ENCODE results near the gene EIPR1.

Gene EIPR1

DNA sequence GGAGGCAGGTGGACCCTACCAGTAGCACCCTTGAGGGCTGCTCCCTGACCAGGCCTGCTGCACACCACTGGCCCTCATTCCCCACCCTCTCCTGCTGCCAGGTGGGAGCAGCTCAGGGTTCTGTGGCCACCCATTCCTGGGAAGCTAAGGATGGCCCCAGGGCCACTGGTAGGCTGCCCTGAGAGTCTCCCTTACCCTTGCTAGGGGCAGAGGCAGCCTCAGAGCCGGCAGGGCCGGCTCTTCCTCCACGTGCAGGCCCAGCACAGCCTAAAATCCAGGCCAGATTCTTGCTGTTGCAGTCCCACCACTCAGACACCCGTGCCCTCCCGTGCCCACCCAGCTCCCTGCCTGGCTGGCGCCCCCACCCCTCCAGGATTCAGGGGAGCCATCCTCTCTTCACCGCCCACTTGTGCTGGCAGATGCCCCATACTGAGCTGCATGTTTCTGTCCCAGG is 199.0 kb downstream of the EIPR1 start:
- no peak for DNase-seq (ENCODE audit: extremely low spot score)
- ChIA-PET CTCF (interaction anchor here (1.3 to 3.4 kb wide), 3 partner anchors 9 to 128 kb away, joined by 4 to 12 read pairs (median 4); no protein-coding TSS in a partner anchor), POLR2A (no interaction called here)
- TF ChIP-seq, protein P1, sequence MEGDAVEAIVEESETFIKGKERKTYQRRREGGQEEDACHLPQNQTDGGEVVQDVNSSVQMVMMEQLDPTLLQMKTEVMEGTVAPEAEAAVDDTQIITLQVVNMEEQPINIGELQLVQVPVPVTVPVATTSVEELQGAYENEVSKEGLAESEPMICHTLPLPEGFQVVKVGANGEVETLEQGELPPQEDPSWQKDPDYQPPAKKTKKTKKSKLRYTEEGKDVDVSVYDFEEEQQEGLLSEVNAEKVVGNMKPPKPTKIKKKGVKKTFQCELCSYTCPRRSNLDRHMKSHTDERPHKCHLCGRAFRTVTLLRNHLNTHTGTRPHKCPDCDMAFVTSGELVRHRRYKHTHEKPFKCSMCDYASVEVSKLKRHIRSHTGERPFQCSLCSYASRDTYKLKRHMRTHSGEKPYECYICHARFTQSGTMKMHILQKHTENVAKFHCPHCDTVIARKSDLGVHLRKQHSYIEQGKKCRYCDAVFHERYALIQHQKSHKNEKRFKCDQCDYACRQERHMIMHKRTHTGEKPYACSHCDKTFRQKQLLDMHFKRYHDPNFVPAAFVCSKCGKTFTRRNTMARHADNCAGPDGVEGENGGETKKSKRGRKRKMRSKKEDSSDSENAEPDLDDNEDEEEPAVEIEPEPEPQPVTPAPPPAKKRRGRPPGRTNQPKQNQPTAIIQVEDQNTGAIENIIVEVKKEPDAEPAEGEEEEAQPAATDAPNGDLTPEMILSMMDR (IDR thresholded peaks at IDR 0.05; ENCODE audit: control extremely low read depth, extremely low read depth, low read depth, missing control alignments): no peak

DNA sequence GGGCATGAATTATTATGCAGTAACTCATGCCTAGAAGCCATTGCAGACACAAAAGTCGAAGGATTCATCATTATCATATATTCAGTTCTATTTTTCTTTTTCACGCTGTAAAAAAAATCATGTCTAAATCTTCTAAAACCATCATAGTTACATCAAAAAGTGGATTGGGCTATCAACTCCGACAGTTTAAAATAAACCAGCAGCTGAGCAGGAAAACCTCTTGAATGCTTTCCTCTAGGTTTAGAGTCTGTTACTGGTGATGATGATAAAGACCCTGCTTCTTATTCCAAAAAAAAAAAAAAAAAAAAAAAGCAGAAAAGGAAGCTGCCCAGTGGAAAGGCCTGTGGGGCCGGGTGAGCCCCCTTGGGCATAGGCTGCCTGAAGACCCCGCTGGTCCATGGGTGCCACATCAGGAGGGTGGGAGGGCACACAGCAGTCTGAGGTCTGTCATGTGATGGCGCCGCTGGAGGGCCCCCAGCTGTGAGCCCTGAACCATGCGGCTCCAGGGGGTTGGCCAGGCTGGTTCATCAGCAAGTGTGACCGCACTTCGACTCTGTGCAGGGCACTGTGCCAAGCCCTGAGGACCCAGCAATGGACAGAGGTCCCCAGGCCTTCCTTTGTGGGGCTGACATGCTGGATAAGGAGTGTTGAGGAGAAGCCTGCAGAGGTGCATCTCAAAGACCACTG is 199.6 kb downstream of the EIPR1 start:
- no peak for DNase-seq (ENCODE audit: extremely low spot score)
- ChIA-PET POLR2A (no interaction called here), CTCF (interaction anchor here (1.3 to 3.4 kb wide), 2 partner anchors 9 to 17 kb away, joined by 4 to 12 read pairs; no protein-coding TSS in a partner anchor)
- TF ChIP-seq, protein P1 (IDR thresholded peaks at IDR 0.05; ENCODE audit: control extremely low read depth, extremely low read depth, low read depth, missing control alignments): no peak

DNA sequence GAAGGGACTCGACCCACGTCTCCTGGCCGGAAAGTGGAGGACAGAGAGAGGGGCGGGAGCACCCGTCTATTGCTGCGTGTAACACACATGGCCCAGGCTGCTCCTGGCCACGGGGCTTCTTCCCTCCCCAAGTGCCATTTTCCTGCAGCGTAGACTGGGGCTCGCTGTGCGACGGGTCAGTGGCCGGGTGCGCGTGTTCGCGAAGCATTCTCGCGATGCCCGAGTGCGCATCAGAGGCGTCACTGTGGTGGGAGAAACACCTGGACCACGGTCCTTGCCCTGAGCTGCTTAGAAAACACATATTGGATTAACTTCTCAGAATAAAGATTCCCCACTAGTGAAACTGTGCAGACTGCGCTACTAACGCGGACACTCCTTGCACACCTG is 200.8 kb downstream of the EIPR1 start:
- TF ChIP-seq, protein P1 (IDR thresholded peaks at IDR 0.05; ENCODE audit: control extremely low read depth, extremely low read depth, low read depth, missing control alignments): no peak
- ChIA-PET CTCF (no interaction called here), POLR2A (no interaction called here)
- DNase-seq (ENCODE audit: extremely low spot score): no peak

DNA sequence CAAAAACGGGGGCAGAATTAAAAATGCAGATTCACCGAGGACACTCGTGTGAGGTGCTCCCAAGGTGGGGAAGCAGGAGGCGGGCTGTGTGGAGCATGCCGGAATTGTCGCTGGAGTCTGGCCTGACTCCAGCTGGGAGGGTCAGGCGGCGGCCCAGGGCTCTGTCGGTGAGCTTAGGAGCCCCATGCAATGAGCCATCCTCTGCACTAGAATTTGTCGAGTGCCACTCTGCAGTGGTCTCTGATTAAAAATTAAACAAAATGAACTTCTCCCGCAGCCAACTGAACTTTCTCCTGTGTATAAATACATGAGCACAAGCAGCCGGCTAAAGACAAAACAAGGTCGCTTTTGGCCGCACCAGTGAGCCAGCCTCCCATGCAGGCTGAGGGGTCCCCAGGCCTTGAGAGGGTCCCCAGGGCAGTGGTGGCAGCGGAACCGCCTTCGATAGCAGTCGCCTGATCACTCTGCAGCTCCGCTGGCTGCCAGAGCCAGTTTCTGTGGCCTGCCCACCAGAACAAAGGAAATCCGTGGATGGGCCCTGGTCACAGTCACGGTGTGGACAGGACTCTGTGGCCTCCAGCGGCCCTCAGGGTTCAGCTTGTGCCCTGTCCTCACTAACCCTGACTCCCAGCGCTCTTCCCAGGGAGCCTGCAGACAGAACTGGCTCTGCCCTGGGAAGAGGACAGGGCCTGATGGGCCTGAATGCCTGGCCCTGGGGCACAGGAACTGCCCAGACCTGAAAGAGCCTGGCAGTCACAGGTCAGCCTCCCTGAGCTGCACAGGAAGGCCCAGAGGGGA is 201.3 kb downstream of the EIPR1 start:
- TF ChIP-seq, protein P1 (IDR thresholded peaks at IDR 0.05; ENCODE audit: control extremely low read depth, extremely low read depth, low read depth, missing control alignments): no peak
- POLR2A ChIA-PET: no interaction called here
- CTCF ChIA-PET: no interaction called here
- DNase-seq (ENCODE audit: extremely low spot score): no peak

DNA sequence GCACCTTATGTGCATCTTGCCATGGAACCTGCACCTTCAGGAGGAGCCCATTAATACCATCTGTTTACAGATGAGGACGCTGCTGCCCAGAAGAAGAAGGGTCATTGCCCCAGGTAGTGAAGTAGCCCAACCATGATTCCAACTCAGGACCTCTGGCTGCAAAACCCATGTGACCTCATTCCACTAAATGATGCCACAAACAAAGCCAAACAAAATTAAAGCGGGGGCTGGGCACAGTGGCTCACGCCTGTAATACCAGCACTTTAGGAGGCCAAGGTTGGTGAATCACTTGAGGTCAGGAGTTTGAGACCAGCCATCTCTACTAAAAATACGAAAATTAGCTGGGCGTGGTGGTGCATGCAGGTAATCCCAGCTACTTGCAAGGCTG is 202.1 kb downstream of the EIPR1 start:
- no peak for DNase-seq (ENCODE audit: extremely low spot score)
- CTCF ChIA-PET: no interaction called here
- POLR2A ChIA-PET: no interaction called here

More for the DNA sequence above, 202.1 kb downstream of the EIPR1 start:
- TF ChIP-seq, protein P1 (IDR thresholded peaks at IDR 0.05; ENCODE audit: control extremely low read depth, extremely low read depth, low read depth, missing control alignments): no peak
